Measurements from ENCODE around the gene TPSAB1.

TPSAB1 gene

DNA sequence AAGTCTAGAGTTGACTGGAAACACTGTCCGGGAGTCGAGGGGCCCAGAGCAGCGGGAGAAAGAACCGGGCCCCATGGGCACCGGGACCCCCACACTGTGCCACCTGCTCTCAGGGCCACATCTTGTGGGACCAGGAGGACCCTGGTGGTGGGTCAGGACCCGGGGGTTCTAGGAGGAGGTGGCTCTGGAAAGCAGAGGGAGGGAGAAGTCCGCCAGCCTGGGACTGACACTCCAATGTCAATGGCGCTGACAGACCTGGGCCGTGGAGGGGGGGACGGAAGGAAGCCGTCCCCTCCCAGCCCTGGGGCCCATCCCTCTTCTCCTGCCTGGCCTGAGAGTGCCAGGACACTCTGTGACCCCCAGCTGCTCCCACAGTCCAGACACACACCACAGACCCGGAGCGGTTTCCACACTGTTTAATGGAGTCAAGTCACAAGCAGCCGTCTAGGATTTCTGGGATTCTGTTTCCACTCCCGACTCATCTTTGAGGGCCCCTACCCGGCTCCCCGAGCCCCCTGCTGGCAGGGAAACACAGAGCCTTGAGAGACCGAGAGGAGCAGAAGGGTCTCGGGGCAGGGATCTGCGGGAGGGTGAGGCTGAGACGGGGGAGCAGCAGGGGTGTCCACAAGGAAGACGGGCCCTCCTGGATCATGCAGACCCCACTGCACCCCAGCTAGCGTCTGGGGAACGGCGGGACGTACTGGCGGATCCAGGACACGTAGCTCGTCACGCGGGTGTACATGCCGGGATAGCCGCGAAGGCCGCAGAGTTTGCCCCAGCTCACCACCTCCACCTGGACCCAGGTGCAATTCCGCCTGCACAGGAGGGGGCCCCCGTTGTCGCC is 45.4 kb downstream of the TPSAB1 start:
- TF ChIP-seq TOX (CRISPR knock-in tag; IDR thresholded peaks at IDR 0.05; ENCODE audit: borderline replicate concordance) (no peak), TCF4 (CRISPR knock-in tag; IDR thresholded peaks at IDR 0.05; ENCODE audit: borderline replicate concordance) (no peak), ZFP30 (CRISPR knock-in tag; IDR thresholded peaks at IDR 0.05) (no peak), PPARA (CRISPR knock-in tag; IDR thresholded peaks at IDR 0.05; ENCODE audit: borderline replicate concordance) (no peak), SNAI2 (CRISPR knock-in tag; IDR thresholded peaks at IDR 0.05) (no peak), POU6F1 (CRISPR knock-in tag; IDR thresholded peaks at IDR 0.05; ENCODE audit: borderline replicate concordance, low read depth) (no peak), RARB (CRISPR knock-in tag; IDR thresholded peaks at IDR 0.05) (no peak), CSDC2 (CRISPR knock-in tag; IDR thresholded peaks at IDR 0.05) (no peak), ARNTL (CRISPR knock-in tag; IDR thresholded peaks at IDR 0.05; ENCODE audit: borderline replicate concordance, low read depth) (no peak), PATZ1 (CRISPR knock-in tag; IDR thresholded peaks at IDR 0.05; ENCODE audit: borderline replicate concordance) (no peak), OSR1 (CRISPR knock-in tag; IDR thresholded peaks at IDR 0.05) (no peak), ZC3H10 (CRISPR knock-in tag; IDR thresholded peaks at IDR 0.05) (no peak), ZNF70 (CRISPR knock-in tag; IDR thresholded peaks at IDR 0.05) (no peak), ISL1 (CRISPR knock-in tag; IDR thresholded peaks at IDR 0.05) (no peak), GLIS3 (CRISPR knock-in tag; IDR thresholded peaks at IDR 0.05) (no peak)
- TF ChIP-seq, protein P1, sequence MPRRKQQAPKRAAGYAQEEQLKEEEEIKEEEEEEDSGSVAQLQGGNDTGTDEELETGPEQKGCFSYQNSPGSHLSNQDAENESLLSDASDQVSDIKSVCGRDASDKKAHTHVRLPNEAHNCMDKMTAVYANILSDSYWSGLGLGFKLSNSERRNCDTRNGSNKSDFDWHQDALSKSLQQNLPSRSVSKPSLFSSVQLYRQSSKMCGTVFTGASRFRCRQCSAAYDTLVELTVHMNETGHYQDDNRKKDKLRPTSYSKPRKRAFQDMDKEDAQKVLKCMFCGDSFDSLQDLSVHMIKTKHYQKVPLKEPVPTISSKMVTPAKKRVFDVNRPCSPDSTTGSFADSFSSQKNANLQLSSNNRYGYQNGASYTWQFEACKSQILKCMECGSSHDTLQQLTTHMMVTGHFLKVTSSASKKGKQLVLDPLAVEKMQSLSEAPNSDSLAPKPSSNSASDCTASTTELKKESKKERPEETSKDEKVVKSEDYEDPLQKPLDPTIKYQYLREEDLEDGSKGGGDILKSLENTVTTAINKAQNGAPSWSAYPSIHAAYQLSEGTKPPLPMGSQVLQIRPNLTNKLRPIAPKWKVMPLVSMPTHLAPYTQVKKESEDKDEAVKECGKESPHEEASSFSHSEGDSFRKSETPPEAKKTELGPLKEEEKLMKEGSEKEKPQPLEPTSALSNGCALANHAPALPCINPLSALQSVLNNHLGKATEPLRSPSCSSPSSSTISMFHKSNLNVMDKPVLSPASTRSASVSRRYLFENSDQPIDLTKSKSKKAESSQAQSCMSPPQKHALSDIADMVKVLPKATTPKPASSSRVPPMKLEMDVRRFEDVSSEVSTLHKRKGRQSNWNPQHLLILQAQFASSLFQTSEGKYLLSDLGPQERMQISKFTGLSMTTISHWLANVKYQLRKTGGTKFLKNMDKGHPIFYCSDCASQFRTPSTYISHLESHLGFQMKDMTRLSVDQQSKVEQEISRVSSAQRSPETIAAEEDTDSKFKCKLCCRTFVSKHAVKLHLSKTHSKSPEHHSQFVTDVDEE (CRISPR knock-in tag; IDR thresholded peaks at IDR 0.05), result no peak
- TF ChIP-seq, protein P2, sequence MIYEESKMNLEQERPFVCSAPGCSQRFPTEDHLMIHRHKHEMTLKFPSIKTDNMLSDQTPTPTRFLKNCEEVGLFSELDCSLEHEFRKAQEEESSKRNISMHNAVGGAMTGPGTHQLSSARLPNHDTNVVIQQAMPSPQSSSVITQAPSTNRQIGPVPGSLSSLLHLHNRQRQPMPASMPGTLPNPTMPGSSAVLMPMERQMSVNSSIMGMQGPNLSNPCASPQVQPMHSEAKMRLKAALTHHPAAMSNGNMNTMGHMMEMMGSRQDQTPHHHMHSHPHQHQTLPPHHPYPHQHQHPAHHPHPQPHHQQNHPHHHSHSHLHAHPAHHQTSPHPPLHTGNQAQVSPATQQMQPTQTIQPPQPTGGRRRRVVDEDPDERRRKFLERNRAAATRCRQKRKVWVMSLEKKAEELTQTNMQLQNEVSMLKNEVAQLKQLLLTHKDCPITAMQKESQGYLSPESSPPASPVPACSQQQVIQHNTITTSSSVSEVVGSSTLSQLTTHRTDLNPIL (CRISPR knock-in tag; IDR thresholded peaks at IDR 0.05; ENCODE audit: low read depth), result no peak
- TF ChIP-seq, protein P3, sequence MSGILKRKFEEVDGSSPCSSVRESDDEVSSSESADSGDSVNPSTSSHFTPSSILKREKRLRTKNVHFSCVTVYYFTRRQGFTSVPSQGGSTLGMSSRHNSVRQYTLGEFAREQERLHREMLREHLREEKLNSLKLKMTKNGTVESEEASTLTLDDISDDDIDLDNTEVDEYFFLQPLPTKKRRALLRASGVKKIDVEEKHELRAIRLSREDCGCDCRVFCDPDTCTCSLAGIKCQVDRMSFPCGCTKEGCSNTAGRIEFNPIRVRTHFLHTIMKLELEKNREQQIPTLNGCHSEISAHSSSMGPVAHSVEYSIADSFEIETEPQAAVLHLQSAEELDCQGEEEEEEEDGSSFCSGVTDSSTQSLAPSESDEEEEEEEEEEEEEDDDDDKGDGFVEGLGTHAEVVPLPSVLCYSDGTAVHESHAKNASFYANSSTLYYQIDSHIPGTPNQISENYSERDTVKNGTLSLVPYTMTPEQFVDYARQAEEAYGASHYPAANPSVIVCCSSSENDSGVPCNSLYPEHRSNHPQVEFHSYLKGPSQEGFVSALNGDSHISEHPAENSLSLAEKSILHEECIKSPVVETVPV (CRISPR knock-in tag; IDR thresholded peaks at IDR 0.05), result no peak
- no peak for ATAC-seq

GRCh38 chr16:1286513-1287094 is 46.1 kb downstream of the TPSAB1 start:
- TF ChIP-seq PATZ1 (CRISPR knock-in tag; IDR thresholded peaks at IDR 0.05; ENCODE audit: borderline replicate concordance), result no peak
- no peak for TF ChIP-seq BACH2 (CRISPR knock-in tag; IDR thresholded peaks at IDR 0.05; ENCODE audit: borderline replicate concordance)
- TF ChIP-seq, protein P1 (CRISPR knock-in tag; IDR thresholded peaks at IDR 0.05), result no peak
- TF ChIP-seq, protein P3 (CRISPR knock-in tag; IDR thresholded peaks at IDR 0.05), result no peak
- no peak for TF ChIP-seq TCF4 (CRISPR knock-in tag; IDR thresholded peaks at IDR 0.05; ENCODE audit: borderline replicate concordance)
- no peak for TF ChIP-seq ARNTL (CRISPR knock-in tag; IDR thresholded peaks at IDR 0.05; ENCODE audit: borderline replicate concordance, low read depth)
- no peak for ATAC-seq

Data from SK-N-SH treated with all-trans-retinoic acid at 6 μM for 48 hours (cell line).